GM13977 (cell line): Measurements from ENCODE around the gene LAIR1.

Source experiments
- DNase-seq: peaks from one replicate; pipeline ENCODE4 v3.0.0; 2012; ENCODE audit warnings: low spot score
- CTCF ChIP-seq: IDR thresholded peaks from 2 replicates; pipeline ENCODE4 v1.5.1; 2012; ENCODE audit warnings: mild to moderate bottlenecking, control low read depth; ENCODE audit not compliant: insufficient read depth; ENCODE audit errors: extremely low read depth, missing control alignments
- in situ Hi-C: fragments of 300-500 bp; cut with MboI; formaldehyde crosslinking; loops from one replicate; pipeline ENCODE4 v1.12.0; 2022; ENCODE audit warnings: low sequenced_read_pairs, low pct_unique_long_range_greater_than_20kb, mixed read lengths, inconsistent platforms; ENCODE audit not compliant: unreplicated experiment

The LAIR1 gene

GRCh38 chr19:54355675-54356074, 9.1 kb downstream of the LAIR1 start:
- no peak for TF ChIP-seq CTCF
- in situ Hi-C loops = no loop called here
- DNase-seq = no peak

GRCh38 chr19:54354761-54355160, 10.0 kb downstream of the LAIR1 start:
- DNase-seq = no peak
- TF ChIP-seq CTCF = no peak
- in situ Hi-C loops = no loop called here

GRCh38 chr19:54352546-54352945, 12.2 kb downstream of the LAIR1 start:
- DNase-seq = no peak
- in situ Hi-C loops = no loop called here
- no peak for TF ChIP-seq CTCF

GRCh38 chr19:54352041-54352440, 12.7 kb downstream of the LAIR1 start:
- in situ Hi-C loops = no loop called here
- TF ChIP-seq CTCF = no peak
- DNase-seq = no peak

- no peak for DNase-seq
- no peak for TF ChIP-seq CTCF
- in situ Hi-C loops = no loop called here
Measured at GRCh38 chr19:54351474-54351873, 13.3 kb downstream of the LAIR1 start.

- in situ Hi-C loops = no loop called here
- no peak for DNase-seq
- no peak for TF ChIP-seq CTCF
Measured at GRCh38 chr19:54345938-54346386, 18.8 kb downstream of the LAIR1 start.

- DNase-seq = no peak
- in situ Hi-C loops = no loop called here
- TF ChIP-seq CTCF = no peak
Measured at GRCh38 chr19:54343868-54344267, 20.9 kb downstream of the LAIR1 start.
